GM06990 (cell line): ENCODE measurements around the gene IL1RAPL1.

Experiments
- DNase-seq: peaks from one replicate; pipeline ENCODE4 v3.0.0-alpha.2; 2011; ENCODE audit not compliant: insufficient read length; ENCODE audit errors: extremely low read depth
- H3K27me3 ChIP-seq: replicated peaks from 2 replicates; pipeline ENCODE4 v1.6.0; 2011; ENCODE audit warnings: low read length; ENCODE audit not compliant: control insufficient read depth, insufficient read depth
- H3K36me3 ChIP-seq: 2 replicates; pipeline ENCODE4 v1.5.1; 2011; ENCODE audit warnings: low read length; ENCODE audit not compliant: control insufficient read depth, insufficient read depth
- H3K4me3 ChIP-seq: replicated peaks from 2 replicates; pipeline ENCODE4 v1.5.1; 2011; ENCODE audit warnings: low read depth, mild to moderate bottlenecking, control low read depth, low read length
- TF ChIP-seq, protein P1 (sequence below): IDR thresholded peaks from 2 replicates; pipeline ENCODE4 v1.5.1; 2011; ENCODE audit warnings: low read length, control low read depth, mild to moderate bottlenecking, inconsistent platforms; ENCODE audit not compliant: insufficient read depth, poor library complexity, severe bottlenecking

Gene IL1RAPL1

DNA sequence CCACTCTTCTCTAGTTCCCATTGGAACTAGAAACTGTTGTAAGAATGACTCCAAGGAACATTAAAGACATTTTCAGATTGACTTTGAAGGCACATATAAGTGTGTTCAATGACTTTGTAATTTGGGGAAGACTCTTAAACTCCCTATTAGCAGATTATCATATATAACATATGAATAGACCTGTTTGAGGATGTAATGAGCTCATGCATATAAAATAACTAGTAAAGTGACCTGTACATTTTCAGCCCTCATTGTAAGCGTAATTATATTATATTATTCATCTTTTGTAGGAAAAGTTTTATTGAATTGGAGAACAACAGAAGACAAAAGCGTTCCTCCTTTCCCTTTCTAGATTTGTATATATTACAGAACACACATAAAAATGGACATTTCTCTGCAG, 455.1 kb downstream of the IL1RAPL1 start:
- no peak for DNase-seq
- no peaks in the 10 kb centered on the region for H3K36me3 ChIP-seq

GRCh38 chrX:29043746-29044145, 456.5 kb downstream of the IL1RAPL1 start:
- H3K4me3 ChIP-seq = no peak overlapping the region
- no peaks in the 10 kb centered on the region for H3K27me3 ChIP-seq
- H3K36me3 ChIP-seq = no peaks in the 10 kb centered on the region
- no peak for DNase-seq
- TF ChIP-seq, protein P1, sequence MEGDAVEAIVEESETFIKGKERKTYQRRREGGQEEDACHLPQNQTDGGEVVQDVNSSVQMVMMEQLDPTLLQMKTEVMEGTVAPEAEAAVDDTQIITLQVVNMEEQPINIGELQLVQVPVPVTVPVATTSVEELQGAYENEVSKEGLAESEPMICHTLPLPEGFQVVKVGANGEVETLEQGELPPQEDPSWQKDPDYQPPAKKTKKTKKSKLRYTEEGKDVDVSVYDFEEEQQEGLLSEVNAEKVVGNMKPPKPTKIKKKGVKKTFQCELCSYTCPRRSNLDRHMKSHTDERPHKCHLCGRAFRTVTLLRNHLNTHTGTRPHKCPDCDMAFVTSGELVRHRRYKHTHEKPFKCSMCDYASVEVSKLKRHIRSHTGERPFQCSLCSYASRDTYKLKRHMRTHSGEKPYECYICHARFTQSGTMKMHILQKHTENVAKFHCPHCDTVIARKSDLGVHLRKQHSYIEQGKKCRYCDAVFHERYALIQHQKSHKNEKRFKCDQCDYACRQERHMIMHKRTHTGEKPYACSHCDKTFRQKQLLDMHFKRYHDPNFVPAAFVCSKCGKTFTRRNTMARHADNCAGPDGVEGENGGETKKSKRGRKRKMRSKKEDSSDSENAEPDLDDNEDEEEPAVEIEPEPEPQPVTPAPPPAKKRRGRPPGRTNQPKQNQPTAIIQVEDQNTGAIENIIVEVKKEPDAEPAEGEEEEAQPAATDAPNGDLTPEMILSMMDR = no peak

More for the DNA sequence above, 455.1 kb downstream of the IL1RAPL1 start:
- TF ChIP-seq, protein P1 = no peak
- Histone ChIP-seq H3K27me3 (no peaks in the 10 kb centered on the region), H3K4me3 (no peak overlapping the region)

DNA sequence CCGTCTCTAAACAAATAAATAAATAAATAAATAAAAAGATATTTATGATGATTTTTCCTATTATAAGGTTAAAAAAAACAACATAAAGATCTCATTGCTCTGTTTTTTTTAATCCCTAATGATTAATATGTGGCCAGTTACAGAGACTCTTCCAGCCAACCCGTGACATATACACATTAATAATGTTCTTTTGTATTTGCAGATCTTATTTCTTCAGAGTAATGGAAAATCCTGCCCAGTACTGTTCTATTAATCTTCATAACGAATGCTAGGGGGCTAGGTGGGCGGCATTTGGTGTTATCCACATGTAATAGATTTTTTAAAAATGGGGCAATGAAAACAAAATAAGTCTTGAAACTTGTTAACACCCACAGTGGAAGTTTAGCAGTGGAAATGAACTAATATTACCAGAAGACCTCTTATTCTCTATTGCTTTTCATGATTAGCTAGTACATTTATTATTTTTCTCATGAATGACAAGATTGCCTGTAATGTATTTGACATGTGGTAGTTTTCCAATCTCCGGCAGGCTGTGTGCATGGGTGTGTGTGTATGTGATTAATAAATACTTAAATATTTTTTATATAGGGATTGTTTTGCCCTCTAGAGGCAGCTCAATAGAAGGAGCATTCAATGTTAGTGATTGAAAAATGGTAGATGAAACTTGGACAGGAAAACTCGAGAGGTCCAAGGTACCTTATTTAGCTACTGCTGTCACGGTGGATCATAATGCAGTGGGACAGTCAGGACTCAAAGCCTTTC, 457.4 kb downstream of the IL1RAPL1 start:
- Histone ChIP-seq H3K27me3 (no peaks in the 10 kb centered on the region), H3K4me3 (no peak overlapping the region), H3K36me3 (no peaks in the 10 kb centered on the region)
- no peak for DNase-seq
- TF ChIP-seq, protein P1 = no peak

DNA sequence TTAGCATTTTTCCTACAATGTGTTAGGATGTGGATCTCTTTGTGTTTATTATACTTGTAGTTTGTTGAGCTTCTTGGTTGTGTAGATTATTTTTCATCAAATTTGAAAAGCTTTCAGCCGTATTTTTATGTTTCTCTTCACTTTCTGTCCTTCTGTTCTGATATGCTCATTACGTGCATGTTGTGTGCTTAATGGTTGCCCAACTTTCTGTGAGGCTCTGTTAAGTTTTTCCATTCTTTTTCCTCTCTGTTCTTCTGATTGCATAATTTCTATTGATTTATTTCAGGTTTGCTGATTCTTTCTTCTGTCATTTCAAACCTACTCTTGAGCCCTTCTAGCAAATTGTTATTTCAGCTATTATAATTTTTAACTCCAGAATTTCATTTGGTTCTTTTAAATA, 478.2 kb downstream of the IL1RAPL1 start:
- Histone ChIP-seq H3K36me3 (no peaks in the 10 kb centered on the region), H3K4me3 (no peak overlapping the region), H3K27me3 (no peaks in the 10 kb centered on the region)
- DNase-seq = no peak
- TF ChIP-seq, protein P1 = no peak

DNA sequence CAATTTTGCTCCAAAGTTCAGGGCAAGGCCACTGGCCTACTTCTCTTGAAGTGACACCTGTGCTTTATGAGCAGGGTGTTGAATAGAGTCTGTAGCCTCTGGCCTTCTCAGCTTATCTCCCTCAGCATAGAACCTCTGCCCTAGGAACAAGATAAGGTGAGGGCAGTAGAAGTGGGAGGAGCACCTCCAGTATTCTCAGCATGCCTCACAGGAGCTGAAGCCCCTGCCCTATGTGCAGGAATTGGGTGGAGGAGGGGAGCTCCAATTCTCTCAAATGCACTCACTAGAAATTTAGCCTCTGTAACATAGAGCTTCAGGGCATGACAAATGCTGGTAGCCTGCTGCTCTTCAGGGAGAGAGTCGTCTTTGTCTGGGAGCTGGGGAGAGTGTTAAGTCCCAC, 479.3 kb downstream of the IL1RAPL1 start:
- no peak overlapping the region for H3K4me3 ChIP-seq
- no peaks in the 10 kb centered on the region for H3K36me3 ChIP-seq
- DNase-seq = no peak
- H3K27me3 ChIP-seq = no peaks in the 10 kb centered on the region
- TF ChIP-seq, protein P1 = no peak
